GM18909 (cell line): Measurements from ENCODE around the gene TGM2.
A peak's percentile ranks its signal among the peaks of the same experiment; 100 is the strongest.

Source experiments
- ATAC-seq: cut with Tn5 transposase; IDR thresholded peaks from one replicate; pipeline ENCODE4 v1.9.1; 2021; ENCODE audit warnings: mild to moderate bottlenecking; ENCODE audit not compliant: unreplicated experiment, poor library complexity

TGM2 gene

GRCh38 chr20:38162878-38163875 lies 1.9 kb downstream of the TGM2 start:
- no peak for ATAC-seq

DNA sequence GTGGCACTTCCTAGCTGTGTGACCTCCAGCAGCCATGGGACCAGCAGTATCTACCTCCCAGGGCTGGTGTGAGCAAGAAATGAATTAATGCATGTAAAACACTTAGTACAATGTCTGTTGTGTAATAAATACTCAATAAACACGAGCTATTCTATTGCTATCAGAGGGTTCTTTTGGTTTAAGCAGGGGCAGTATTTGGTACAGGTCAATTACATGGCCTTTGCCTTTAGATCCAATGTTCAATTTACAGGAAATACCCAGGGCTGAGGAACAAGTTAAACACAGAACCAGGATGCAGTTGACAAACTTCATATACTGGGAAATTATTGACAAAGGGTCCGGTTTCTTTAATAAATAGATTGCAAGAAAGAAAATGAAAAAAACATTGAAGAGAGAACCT lies 2.9 kb downstream of the TGM2 start:
- no peak for ATAC-seq

DNA sequence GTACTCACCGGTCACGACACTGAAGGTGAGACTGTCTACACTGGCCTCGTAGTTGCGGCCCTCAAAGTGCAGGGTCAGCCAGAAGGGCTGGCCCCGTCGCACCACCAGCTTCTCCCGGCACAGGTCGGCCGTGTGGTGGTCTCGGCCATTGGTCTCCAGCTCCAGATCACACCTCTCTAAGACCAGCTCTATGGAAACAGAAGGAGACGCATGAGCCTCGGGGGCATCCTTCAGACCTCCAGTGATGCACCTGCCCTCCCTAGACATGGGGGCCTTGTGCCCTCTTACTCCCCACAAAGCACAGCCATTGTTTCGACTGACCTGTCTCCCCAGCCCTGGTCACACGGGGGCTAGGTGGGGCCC lies 3.7 kb downstream of the TGM2 start:
- ATAC-seq, result no peak

GRCh38 chr20:38159957-38160756 lies 4.9 kb downstream of the TGM2 start:
- ATAC-seq, result no peak

GRCh38 chr20:38159566-38159956 lies 5.5 kb downstream of the TGM2 start:
- no peak for ATAC-seq

DNA sequence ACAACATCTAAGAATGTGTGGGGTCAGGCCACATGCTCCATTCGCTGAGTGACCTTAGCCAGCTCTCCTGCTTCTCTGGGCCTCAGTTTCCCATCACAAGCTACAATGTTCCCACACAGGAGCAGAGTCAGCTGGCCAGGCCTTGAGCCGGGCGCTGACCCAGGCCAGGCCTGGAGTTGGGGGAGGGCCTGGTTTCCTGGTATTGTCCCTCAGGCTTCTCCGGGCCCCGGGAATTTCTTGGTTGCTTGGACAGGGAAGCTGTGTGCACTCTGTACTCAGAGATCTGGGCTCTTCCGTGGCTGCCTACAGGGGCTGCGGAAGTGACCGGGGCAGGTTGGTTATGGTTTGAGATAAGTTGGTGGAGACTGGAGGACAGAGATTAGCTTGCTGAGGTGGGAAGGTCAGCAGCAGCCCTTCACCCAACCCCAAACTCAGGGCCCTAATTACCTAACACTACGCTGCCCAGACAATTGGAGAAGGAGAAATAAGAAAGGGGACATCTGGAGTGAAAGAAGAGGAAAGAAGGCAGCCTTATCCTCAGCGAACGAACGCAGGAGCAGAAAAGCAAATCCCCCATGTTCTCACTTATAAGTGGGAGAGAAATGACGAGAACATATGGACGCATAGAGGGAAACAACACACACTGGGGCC lies 6.2 kb downstream of the TGM2 start:
- no peak for ATAC-seq

- ATAC-seq, result no peak
Measured at GRCh38 chr20:38157635-38158495, 7.2 kb downstream of the TGM2 start.

GRCh38 chr20:38156888-38157634 lies 8.0 kb downstream of the TGM2 start:
- ATAC-seq, result no peak

DNA sequence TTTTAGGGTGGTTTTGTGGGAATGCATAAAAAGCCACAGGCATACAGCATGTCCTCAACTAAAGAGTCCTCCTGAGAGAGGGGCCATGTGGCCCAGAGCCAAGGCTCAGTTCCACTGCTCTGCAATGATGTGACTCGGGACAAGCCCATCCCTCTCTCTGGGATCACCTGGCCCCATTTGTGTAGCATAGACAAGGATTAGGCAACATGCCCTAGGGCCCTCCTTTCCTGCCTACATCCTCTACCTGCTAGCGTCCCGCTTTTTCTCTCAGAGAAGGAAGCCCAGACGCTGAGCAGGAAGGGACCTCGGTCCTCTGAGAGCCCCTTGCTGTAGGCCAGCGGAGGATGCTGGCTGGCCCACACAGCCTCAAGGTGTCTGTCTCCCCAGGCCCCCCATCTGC lies 8.8 kb downstream of the TGM2 start:
- no peak for ATAC-seq

DNA sequence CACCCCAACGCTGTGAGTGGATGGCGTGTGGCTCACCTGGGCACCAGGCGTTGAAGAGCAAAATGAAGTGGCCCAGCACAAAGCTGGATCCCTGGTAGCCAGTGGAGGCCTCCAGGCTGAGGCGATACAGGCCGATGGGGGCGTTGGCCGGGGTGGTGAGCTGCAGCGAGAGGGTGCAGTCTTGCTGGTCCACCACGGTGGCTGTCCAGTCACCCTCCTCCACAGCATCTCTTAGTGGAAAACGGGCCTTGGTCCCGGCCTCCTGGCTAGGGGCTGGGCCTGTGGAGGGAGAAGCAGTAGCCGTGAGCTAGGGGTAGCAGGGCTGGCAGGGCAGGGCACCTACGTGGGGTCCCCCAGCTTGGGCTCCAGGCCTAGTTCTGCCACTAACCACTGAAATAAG lies 9.3 kb downstream of the TGM2 start:
- ATAC-seq, result no peak

DNA sequence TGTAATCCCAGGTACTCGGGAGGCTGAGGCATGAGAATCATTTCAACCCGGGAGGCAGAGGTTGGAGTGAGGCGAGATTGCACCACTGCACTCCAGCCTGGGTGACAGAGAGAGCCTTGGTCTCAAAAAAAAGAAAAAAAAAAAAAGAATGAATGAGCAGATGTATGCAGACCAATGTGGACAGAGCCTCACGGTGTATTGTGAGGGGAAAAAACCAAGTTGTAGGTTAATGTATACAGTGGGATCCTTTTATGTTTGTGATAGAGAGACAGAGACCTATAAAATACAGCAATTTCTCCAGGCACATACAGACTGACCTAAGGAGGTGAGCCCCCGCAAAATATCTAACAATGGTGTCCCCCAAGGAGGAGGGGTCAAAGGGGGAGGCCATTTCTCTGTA lies 11.7 kb downstream of the TGM2 start:
- ATAC-seq, result no peak

GRCh38 chr20:38152621-38153221 lies 12.3 kb downstream of the TGM2 start:
- peak; percentile 54 for ATAC-seq

GRCh38 chr20:38152175-38152620 lies 12.9 kb downstream of the TGM2 start:
- peak; percentile 73 for ATAC-seq

- no peak for ATAC-seq
Measured at GRCh38 chr20:38151455-38151854, 13.6 kb downstream of the TGM2 start.

DNA sequence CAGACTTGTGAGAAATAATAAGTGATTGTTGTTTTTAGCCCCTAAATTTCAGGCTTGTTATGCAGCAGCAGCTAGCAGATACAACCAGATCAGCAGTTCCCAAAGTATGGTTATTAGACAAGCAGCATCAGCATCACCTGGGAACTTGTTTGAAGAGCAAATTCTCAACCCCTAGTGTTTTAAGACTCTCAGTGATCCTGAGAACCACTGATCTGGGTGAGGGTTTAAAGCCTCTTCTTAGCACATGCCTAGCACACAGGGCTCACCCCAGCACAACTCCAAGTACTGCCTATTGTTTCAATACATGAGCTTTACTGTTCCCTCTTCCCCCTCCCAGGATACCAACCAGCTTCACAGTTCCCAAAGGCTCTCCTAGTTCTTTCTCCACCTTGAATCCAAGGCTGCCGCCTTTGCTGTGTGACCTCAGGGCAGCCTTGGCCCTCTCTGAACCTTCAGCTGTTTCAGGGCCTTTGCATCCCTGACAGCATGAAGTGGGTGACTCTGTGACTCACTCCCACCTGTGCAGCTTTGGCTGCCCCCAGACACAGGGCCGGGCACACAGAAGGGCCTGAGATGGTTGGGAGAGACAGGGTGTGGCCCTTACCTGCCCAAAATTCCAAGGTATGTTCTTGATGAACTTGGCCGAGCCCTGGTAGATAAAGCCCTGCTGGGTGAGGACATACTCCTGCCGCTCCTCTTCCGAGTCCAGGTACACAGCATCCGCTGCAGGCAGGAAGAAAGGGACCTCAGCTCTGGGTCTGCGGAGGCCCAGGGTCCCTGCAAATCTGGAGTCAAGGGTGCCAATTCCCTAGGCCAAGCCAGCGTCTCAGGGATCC lies 14.5 kb downstream of the TGM2 start:
- no peak for ATAC-seq

GRCh38 chr20:38148328-38149102 lies 16.6 kb downstream of the TGM2 start:
- ATAC-seq, result no peak

GRCh38 chr20:38147751-38148150 lies 17.3 kb downstream of the TGM2 start:
- no peak for ATAC-seq
